ENCODE measurements around the gene HIGD2A. TPM values are rescaled to one million over a fixed set of nuclear protein-coding genes. Genes with fewer than 3 reads are reported as not detected.

The HIGD2A gene
- total RNA-seq, result 10 to 100 TPM; 97.6 to 97.7 TPM

- H3K36me3 Mint-ChIP-seq, result peaks cover 21% of the 10 kb centered on the region
- H3K27me3 Mint-ChIP-seq, result no peaks in the 10 kb centered on the region
- DNase-seq (peak; percentile 94), ATAC-seq (ENCODE audit: low read depth) (peak; percentile 91)
- H3K27ac Mint-ChIP-seq, result peak within 1 kb of the TSS; percentile 99
- H3K4me1 Mint-ChIP-seq, result peaks cover 27% of the 10 kb centered on the region
- peak within 1 kb of the TSS; percentile 100 for H3K4me3 Mint-ChIP-seq
- POLR2A ChIA-PET, result interaction anchor here (0.7 to 2.1 kb wide), 7 partner anchors 27 to 258 kb away, joined by 3 to 36 read pairs (median 7); partner anchors contain the start of genes CLTB, FAF2, KIAA1191 and RNF44
- no peaks in the 10 kb centered on the region for H3K9me3 Mint-ChIP-seq
These were observed at the start of gene HIGD2A, which contains the start of gene NOP16 for GRCh38 chr5:176388444-176389134. Gene HIGD2A (plus strand): TSS chr5:176388751. CDS start chr5:176388820, 69 bp downstream. Gene NOP16 (minus strand): TSS chr5:176388598. CDS start chr5:176388539, 59 bp downstream.

GRCh38 chr5:176339304-176339703 is 49.2 kb upstream of the HIGD2A start:
- no peaks in the 10 kb centered on the region for H3K9me3 Mint-ChIP-seq

GRCh38 chr5:176341325-176342157 is 47.0 kb upstream of the HIGD2A start:
- peaks cover 15% of the 10 kb centered on the region for H3K36me3 Mint-ChIP-seq
- no peak for DNase-seq
- no peak overlapping the region for H3K4me3 Mint-ChIP-seq
- no peaks in the 10 kb centered on the region for H3K4me1 Mint-ChIP-seq
- no peaks in the 10 kb centered on the region for H3K27me3 Mint-ChIP-seq
- H3K27ac Mint-ChIP-seq, result no peak overlapping the region
- ATAC-seq (ENCODE audit: low read depth), result no peak
- POLR2A ChIA-PET, result no interaction called here
- no peaks in the 10 kb centered on the region for H3K9me3 Mint-ChIP-seq

More at GRCh38 chr5:176339304-176339703, 49.2 kb upstream of the HIGD2A start:
- POLR2A ChIA-PET, result no interaction called here
- Mint-ChIP-seq H3K36me3 (peaks cover 22% of the 10 kb centered on the region), H3K27ac (no peak overlapping the region), H3K27me3 (no peaks in the 10 kb centered on the region), H3K4me3 (no peak overlapping the region), H3K4me1 (no peaks in the 10 kb centered on the region)
- DNase-seq (no peak), ATAC-seq (ENCODE audit: low read depth) (no peak)

GRCh38 chr5:176342158-176342483 is 46.4 kb upstream of the HIGD2A start:
- Mint-ChIP-seq H3K9me3 (no peaks in the 10 kb centered on the region), H3K4me1 (no peaks in the 10 kb centered on the region), H3K36me3 (peaks cover 13% of the 10 kb centered on the region), H3K27me3 (no peaks in the 10 kb centered on the region), H3K27ac (no peak overlapping the region), H3K4me3 (no peak overlapping the region)
- DNase-seq (no peak), ATAC-seq (ENCODE audit: low read depth) (no peak)
- POLR2A ChIA-PET, result no interaction called here

GRCh38 chr5:176342766-176343458 is 45.6 kb upstream of the HIGD2A start:
- POLR2A ChIA-PET, result no interaction called here
- DNase-seq (no peak), ATAC-seq (ENCODE audit: low read depth) (no peak)
- Mint-ChIP-seq H3K9me3 (no peaks in the 10 kb centered on the region), H3K27me3 (no peaks in the 10 kb centered on the region), H3K27ac (no peak overlapping the region), H3K36me3 (peaks cover 18% of the 10 kb centered on the region), H3K4me3 (no peak overlapping the region), H3K4me1 (no peaks in the 10 kb centered on the region)

- H3K4me3 Mint-ChIP-seq, result no peak overlapping the region
- H3K4me1 Mint-ChIP-seq, result peaks cover 5% of the 10 kb centered on the region
- POLR2A ChIA-PET, result no interaction called here
- H3K27me3 Mint-ChIP-seq, result no peaks in the 10 kb centered on the region
- H3K36me3 Mint-ChIP-seq, result peaks cover 37% of the 10 kb centered on the region
- ATAC-seq (ENCODE audit: low read depth) (no peak), DNase-seq (no peak)
- H3K9me3 Mint-ChIP-seq, result no peaks in the 10 kb centered on the region
- H3K27ac Mint-ChIP-seq, result no peak overlapping the region
These were observed 38.1 kb upstream of the HIGD2A start for GRCh38 chr5:176350416-176350815.

- no peak overlapping the region for H3K4me3 Mint-ChIP-seq
- DNase-seq (no peak), ATAC-seq (ENCODE audit: low read depth) (no peak)
- no peaks in the 10 kb centered on the region for H3K27me3 Mint-ChIP-seq
- no peaks in the 10 kb centered on the region for H3K9me3 Mint-ChIP-seq
- H3K36me3 Mint-ChIP-seq, result peaks cover 39% of the 10 kb centered on the region
- peaks cover 7% of the 10 kb centered on the region for H3K4me1 Mint-ChIP-seq
- POLR2A ChIA-PET, result interaction anchor here (0.6 to 0.7 kb wide), 5 partner anchors 9 to 906 kb away, joined by 3 to 5 read pairs (median 3); partner anchors contain the start of gene KIAA1191
- no peak overlapping the region for H3K27ac Mint-ChIP-seq
These were observed 36.3 kb upstream of the HIGD2A start for GRCh38 chr5:176352116-176352878.

- POLR2A ChIA-PET, result no interaction called here
- Mint-ChIP-seq H3K4me1 (peaks cover 16% of the 10 kb centered on the region), H3K27ac (no peak overlapping the region), H3K36me3 (peaks cover 37% of the 10 kb centered on the region), H3K9me3 (no peaks in the 10 kb centered on the region), H3K4me3 (no peak overlapping the region), H3K27me3 (no peaks in the 10 kb centered on the region)
- ATAC-seq (ENCODE audit: low read depth) (no peak), DNase-seq (no peak)
These were observed 35.0 kb upstream of the HIGD2A start for GRCh38 chr5:176353533-176353932.

GRCh38 chr5:176355400-176356178 is 33.0 kb upstream of the HIGD2A start:
- DNase-seq (no peak), ATAC-seq (ENCODE audit: low read depth) (no peak)
- H3K27me3 Mint-ChIP-seq, result no peaks in the 10 kb centered on the region
- H3K4me1 Mint-ChIP-seq, result peaks cover 23% of the 10 kb centered on the region
- POLR2A ChIA-PET, result no interaction called here
- no peak overlapping the region for H3K27ac Mint-ChIP-seq
- H3K9me3 Mint-ChIP-seq, result no peaks in the 10 kb centered on the region
- H3K36me3 Mint-ChIP-seq, result peaks cover 26% of the 10 kb centered on the region
- no peak overlapping the region for H3K4me3 Mint-ChIP-seq

- peaks cover 26% of the 10 kb centered on the region for H3K36me3 Mint-ChIP-seq
- H3K27ac Mint-ChIP-seq, result no peak overlapping the region
- no peak overlapping the region for H3K4me3 Mint-ChIP-seq
- H3K9me3 Mint-ChIP-seq, result no peaks in the 10 kb centered on the region
- peaks cover 23% of the 10 kb centered on the region for H3K4me1 Mint-ChIP-seq
- DNase-seq (no peak), ATAC-seq (ENCODE audit: low read depth) (no peak)
- no peaks in the 10 kb centered on the region for H3K27me3 Mint-ChIP-seq
- POLR2A ChIA-PET, result no interaction called here
These were observed 32.4 kb upstream of the HIGD2A start for GRCh38 chr5:176356179-176356566.

GRCh38 chr5:176359658-176360057 is 28.9 kb upstream of the HIGD2A start:
- H3K27me3 Mint-ChIP-seq, result no peaks in the 10 kb centered on the region
- no peaks in the 10 kb centered on the region for H3K9me3 Mint-ChIP-seq
- peak overlapping the region; percentile 99 for H3K4me3 Mint-ChIP-seq
- peak overlapping the region; percentile 10 for H3K27ac Mint-ChIP-seq
- DNase-seq (no peak), ATAC-seq (ENCODE audit: low read depth) (no peak)
- POLR2A ChIA-PET, result interaction anchor here (0.6 to 3.9 kb wide), 5 partner anchors 8 to 1373 kb away, joined by 3 to 36 read pairs (median 5); partner anchors contain the start of genes HIGD2A and NOP16
- H3K36me3 Mint-ChIP-seq, result peaks cover 20% of the 10 kb centered on the region
- peaks cover 31% of the 10 kb centered on the region for H3K4me1 Mint-ChIP-seq

GRCh38 chr5:176360894-176361436 is 27.6 kb upstream of the HIGD2A start:
- Mint-ChIP-seq H3K27ac (peak overlapping the region; percentile 96), H3K4me3 (peak overlapping the region; percentile 99), H3K27me3 (no peaks in the 10 kb centered on the region), H3K9me3 (no peaks in the 10 kb centered on the region), H3K36me3 (peaks cover 18% of the 10 kb centered on the region), H3K4me1 (peaks cover 31% of the 10 kb centered on the region)
- no peak for ATAC-seq (ENCODE audit: low read depth)
- DNase-seq, result no peak
- POLR2A ChIA-PET, result interaction anchor here (0.6 to 3.9 kb wide), 9 partner anchors 9 to 842 kb away, joined by 3 to 36 read pairs (median 5); partner anchors contain the start of genes HIGD2A, NOP16 and RNF44
